Thyroid gland (tissue), 4 donors: ENCODE data around the gene A1CF. TPM values are rescaled to one million over a fixed set of nuclear protein-coding genes. Genes with fewer than 3 reads are reported as not detected.

Source experiments
- DNase-seq, 2 donors: peaks; one replicate each; pipeline ENCODE4 v3.0.0-alpha.2; 2019
- H3K27ac ChIP-seq, 3 donors: fragments of 200-600 bp; sonication (generic); 1 replicate in 2 of 3; 2 replicates in 1 of 3; pipeline ENCODE4 v1.5.1; 2016 to 2019; ENCODE audit warnings: mild to moderate bottlenecking in 1 of 3, moderate library complexity in 1 of 3
- H3K27me3 ChIP-seq: fragments of 200-600 bp; sonication (generic); one replicate; pipeline ENCODE4 v1.5.1; 2019
- H3K36me3 ChIP-seq, 2 donors: fragments of 200-600 bp; sonication (generic); one replicate each; pipeline ENCODE4 v1.5.1; 2016 to 2019
- H3K4me1 ChIP-seq, 2 donors: fragments of 200-600 bp; sonication (generic); one replicate each; pipeline ENCODE4 v1.5.1; 2017 to 2019
- H3K4me3 ChIP-seq, 3 donors: fragments of 200-600 bp; sonication (generic); replicated peaks in 1 of 3; 1 replicate in 2 of 3; 2 replicates in 1 of 3; pipeline ENCODE4 v1.5.1; 2016; ENCODE audit warnings: mild to moderate bottlenecking in 1 of 3
- H3K9me3 ChIP-seq: fragments of 200-600 bp; sonication (generic); one replicate; pipeline ENCODE4 v1.5.1; 2017
- CTCF ChIP-seq, 6 experiments: fragments of 200-600 bp in 3 of 6; fragments of 450-650 bp in 3 of 6; sonication (generic) in 3 of 6; IDR thresholded peaks; one replicate each; pipeline ENCODE4 v1.5.1; 2016 to 2019; ENCODE audit warnings: antibody characterized with exemption in 6 of 6, mild to moderate bottlenecking in 2 of 6, inconsistent platforms in 1 of 6, moderate library complexity in 1 of 6
- POLR2A ChIP-seq, 2 donors: fragments of 450-650 bp; IDR thresholded peaks; one replicate each; pipeline ENCODE4 v1.6.1; 2017; ENCODE audit warnings: antibody characterized with exemption in 2 of 2, mild to moderate bottlenecking in 2 of 2, moderate library complexity in 1 of 2
- WGBS, 2 donors: methylation state at CpG; one replicate each; pipeline ENCODE4 v1.1.5; 2017; 5-methylcytosine and 5-hydroxymethylcytosine counted together
- intact Hi-C: fragments of 100-400 bp; cut with DNase I; formaldehyde crosslinking; loops from one replicate; pipeline ENCODE4 v1.15.1; 2023
- total RNA-seq, 4 donors: library from RNA; depleted of rRNA; stranded (reverse); fragments of >200 nt; gene quantifications; one replicate each; pipeline ENCODE4 v1.2.3, GENCODE V29; 2016

The A1CF gene
- total RNA-seq, 4 donors from 2014 or later: not detected

- DNase-seq: no peak
- no peak overlapping the region for H3K27ac ChIP-seq
- H3K36me3 ChIP-seq: no peaks in the 10 kb centered on the region
- intact Hi-C loops: no loop called here
- H3K4me1 ChIP-seq: no peaks in the 10 kb centered on the region
- H3K4me3 ChIP-seq: no peak overlapping the region
- no peaks in the 10 kb centered on the region for H3K27me3 ChIP-seq
- no peaks in the 10 kb centered on the region for H3K9me3 ChIP-seq
- TF ChIP-seq POLR2A (IDR thresholded peaks at IDR 0.05) (no peak), CTCF (IDR thresholded peaks at IDR 0.05) (no peak)
Measured at GRCh38 chr10:50861370-50861769, 24.1 kb downstream of the A1CF start.

GRCh38 chr10:50857579-50857978 is 27.8 kb downstream of the A1CF start:
- intact Hi-C loops: no loop called here
- TF ChIP-seq POLR2A (IDR thresholded peaks at IDR 0.05) (no peak), CTCF (IDR thresholded peaks at IDR 0.05) (no peak)
- 49 to 52% methylated on average over 5 of the region's 5 CpGs for WGBS, 2 donors

GRCh38 chr10:50855461-50855860 is 30.0 kb downstream of the A1CF start:
- TF ChIP-seq CTCF (IDR thresholded peaks at IDR 0.05) (no peak), POLR2A (IDR thresholded peaks at IDR 0.05) (no peak)
- 79 to 83% methylated on average over 1 of the region's 1 CpG for WGBS, 2 donors
- no peak for DNase-seq
- intact Hi-C loops: no loop called here
- H3K4me3 ChIP-seq: no peak overlapping the region
- H3K4me1 ChIP-seq: no peaks in the 10 kb centered on the region
- H3K9me3 ChIP-seq: no peaks in the 10 kb centered on the region
- no peaks in the 10 kb centered on the region for H3K36me3 ChIP-seq
- H3K27me3 ChIP-seq: no peaks in the 10 kb centered on the region
- H3K27ac ChIP-seq: no peak overlapping the region

More at GRCh38 chr10:50857579-50857978, 27.8 kb downstream of the A1CF start:
- Histone ChIP-seq H3K27me3 (no peaks in the 10 kb centered on the region), H3K9me3 (no peaks in the 10 kb centered on the region), H3K4me3 (no peak overlapping the region), H3K4me1 (no peaks in the 10 kb centered on the region), H3K36me3 (no peaks in the 10 kb centered on the region), H3K27ac (no peak overlapping the region)
- DNase-seq: no peak

GRCh38 chr10:50855015-50855414 is 30.4 kb downstream of the A1CF start:
- Histone ChIP-seq H3K27ac (no peak overlapping the region), H3K36me3 (no peaks in the 10 kb centered on the region), H3K9me3 (no peaks in the 10 kb centered on the region), H3K27me3 (no peaks in the 10 kb centered on the region), H3K4me1 (no peaks in the 10 kb centered on the region), H3K4me3 (no peak overlapping the region)
- intact Hi-C loops: no loop called here
- no peak for DNase-seq
- TF ChIP-seq CTCF (IDR thresholded peaks at IDR 0.05) (no peak), POLR2A (IDR thresholded peaks at IDR 0.05) (no peak)
- 84 to 91% methylated on average over 2 of the region's 2 CpGs for WGBS, 2 donors

GRCh38 chr10:50853557-50853956 is 31.9 kb downstream of the A1CF start:
- intact Hi-C loops: no loop called here
- Histone ChIP-seq H3K4me3 (no peak overlapping the region), H3K9me3 (no peaks in the 10 kb centered on the region), H3K27me3 (no peaks in the 10 kb centered on the region), H3K36me3 (no peaks in the 10 kb centered on the region), H3K27ac (no peak overlapping the region), H3K4me1 (no peaks in the 10 kb centered on the region)
- TF ChIP-seq POLR2A (IDR thresholded peaks at IDR 0.05) (no peak), CTCF (IDR thresholded peaks at IDR 0.05) (no peak)
- DNase-seq: no peak
- WGBS, 2 donors: 85 to 90% methylated on average over 3 of the region's 3 CpGs
